HL-60/S4 treated with phorbol 12-myristate 13-acetate at 8.2 ng/mL for 4 days and 3 days (cell line): ENCODE results near the gene TSPAN31.
"Not testable (repeated sequence)": the region's sequence is repeated elsewhere in the genome, so short reads cannot be mapped to it uniquely, and the experiment has no call there.

Source experiments
- in situ Hi-C: fragments of 300-500 bp; cut with MboI; formaldehyde crosslinking; loops from 2 replicates; pipeline ENCODE4 v1.15.0; 2022; ENCODE audit warnings: low sequenced_read_pairs

Gene TSPAN31

GRCh38 chr12:57721846-57722608, 22.8 kb upstream of the TSPAN31 start:
- in situ Hi-C loops = not testable (repeated sequence)

DNA sequence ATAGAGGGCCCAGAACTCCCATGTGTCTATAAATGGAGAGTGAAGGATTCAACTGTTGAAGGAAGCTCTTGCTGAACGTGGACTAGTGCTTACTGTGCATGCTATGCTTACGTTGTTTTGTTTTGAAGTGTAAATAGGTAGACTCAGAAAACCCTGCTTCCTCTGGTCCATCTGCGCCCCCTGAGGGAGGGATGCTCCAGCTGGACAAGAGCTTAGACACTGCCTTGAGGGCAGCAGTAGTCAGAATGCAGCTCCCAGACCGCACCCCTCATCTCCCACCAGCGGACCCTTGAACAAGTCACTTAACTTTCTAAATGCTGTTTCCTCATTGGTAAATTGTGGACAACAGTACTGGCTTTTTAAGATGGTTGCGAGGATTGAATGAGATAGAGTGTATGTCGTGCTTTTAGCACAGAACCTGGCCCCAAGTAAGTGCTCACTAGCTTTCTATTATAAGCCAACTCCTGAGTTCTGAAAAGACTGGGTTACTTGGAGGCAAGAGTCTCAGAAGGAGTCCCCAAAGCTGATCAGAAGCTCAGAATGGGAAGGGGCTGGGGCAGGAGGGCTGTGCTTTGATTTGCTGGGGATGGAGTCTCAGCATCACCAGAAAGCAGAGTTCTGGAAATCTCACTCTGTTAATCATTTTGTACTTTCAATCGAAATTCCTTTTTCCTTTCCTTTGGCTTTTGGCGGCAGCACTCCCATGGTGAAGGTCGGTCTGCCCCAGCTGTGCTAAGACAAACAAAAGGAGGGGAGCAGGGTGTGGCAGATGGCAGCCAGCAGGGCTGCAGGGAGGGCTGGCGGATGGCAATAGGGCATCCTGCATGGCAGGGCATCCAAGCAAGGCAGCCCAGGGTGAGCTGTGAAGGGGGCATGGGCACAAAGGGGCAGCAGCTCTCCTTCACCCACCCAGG, 21.9 kb upstream of the TSPAN31 start:
- in situ Hi-C loops = no loop called here

- in situ Hi-C loops = no loop called here
Observed at GRCh38 chr12:57723630-57723962, 21.2 kb upstream of the TSPAN31 start.

DNA sequence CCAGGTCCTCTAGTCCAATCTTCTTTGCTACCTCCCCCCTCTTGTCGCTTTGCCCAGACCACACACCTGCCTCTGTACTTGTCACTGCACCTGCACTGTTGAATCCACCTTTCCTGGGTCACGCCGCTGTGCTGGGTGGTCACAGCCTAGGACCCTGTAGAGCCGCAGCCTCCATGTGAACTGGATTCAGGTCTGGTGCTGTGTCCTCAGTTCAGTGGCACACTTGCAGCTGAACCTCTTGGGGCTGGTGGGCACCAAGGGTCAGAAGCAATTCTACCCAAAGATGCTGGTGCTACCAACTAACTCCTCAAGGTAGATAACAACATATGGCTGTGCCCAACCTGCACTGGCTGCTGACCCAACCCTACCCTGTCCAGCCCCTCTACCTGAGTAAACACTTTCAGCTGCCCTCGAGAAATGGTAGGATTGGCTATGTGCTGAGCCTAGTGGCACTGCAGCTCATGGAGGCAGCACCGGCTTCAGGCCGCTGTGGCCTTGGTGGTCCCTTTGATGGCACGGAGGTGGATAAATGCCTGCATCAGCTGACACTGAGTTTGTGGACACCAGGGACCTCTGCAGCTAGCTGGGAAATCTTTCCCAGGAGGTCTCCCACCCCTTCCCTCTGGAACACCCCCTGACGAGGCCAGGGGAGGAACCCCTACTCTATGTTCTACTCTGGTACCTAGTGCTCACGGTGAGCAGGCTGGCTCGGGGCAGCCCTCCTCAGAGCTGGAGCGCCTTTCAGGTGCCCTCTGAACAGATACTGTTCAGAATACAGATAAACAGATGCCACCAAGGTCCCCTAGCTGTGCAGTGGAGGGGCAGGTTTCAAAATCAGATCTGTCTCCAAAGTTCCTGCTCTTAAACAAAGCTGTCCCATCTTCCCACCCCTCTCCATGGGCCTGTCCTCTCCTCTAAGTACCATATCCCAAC, 20.6 kb upstream of the TSPAN31 start:
- in situ Hi-C loops = no loop called here

DNA sequence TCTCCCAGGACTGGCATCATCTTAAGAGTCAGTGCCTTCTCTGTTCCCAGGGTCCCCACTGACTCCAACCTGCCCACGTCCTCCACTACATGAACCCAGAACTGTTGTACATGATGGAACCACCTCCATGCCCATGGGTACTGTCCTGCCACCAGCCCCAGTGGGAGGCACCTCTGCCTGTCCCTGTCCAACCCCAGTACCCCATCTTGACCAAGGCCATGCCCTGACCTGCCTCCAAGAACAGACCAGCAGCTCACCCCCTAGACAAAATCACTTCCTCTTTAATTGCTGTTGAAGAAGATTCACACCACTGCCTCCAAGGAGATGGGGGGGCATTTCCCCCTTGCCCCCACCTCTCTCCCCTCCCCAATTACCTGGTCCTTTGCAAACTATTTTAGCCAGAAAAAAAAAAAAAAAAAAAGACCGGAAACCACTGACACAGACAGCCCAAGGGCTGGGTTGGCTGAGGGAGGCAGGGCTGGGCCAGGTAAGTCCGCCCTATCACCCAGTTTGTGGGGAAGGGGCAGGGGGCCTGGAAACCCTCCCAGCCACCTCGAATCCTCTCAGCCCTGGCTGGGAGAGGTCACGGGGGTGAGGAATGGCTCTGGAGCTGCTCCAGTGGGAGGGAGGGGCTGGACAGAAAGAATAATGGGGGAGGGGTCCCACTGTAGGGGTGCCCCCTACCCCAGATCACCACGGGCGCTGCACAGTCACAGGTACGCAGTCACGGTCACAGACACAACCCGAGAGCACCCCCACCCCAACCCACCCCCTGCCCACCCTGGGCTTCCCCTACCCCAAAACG, 19.7 kb upstream of the TSPAN31 start:
- in situ Hi-C loops = no loop called here

GRCh38 chr12:57725851-57726150, 19.0 kb upstream of the TSPAN31 start:
- in situ Hi-C loops = no loop called here

DNA sequence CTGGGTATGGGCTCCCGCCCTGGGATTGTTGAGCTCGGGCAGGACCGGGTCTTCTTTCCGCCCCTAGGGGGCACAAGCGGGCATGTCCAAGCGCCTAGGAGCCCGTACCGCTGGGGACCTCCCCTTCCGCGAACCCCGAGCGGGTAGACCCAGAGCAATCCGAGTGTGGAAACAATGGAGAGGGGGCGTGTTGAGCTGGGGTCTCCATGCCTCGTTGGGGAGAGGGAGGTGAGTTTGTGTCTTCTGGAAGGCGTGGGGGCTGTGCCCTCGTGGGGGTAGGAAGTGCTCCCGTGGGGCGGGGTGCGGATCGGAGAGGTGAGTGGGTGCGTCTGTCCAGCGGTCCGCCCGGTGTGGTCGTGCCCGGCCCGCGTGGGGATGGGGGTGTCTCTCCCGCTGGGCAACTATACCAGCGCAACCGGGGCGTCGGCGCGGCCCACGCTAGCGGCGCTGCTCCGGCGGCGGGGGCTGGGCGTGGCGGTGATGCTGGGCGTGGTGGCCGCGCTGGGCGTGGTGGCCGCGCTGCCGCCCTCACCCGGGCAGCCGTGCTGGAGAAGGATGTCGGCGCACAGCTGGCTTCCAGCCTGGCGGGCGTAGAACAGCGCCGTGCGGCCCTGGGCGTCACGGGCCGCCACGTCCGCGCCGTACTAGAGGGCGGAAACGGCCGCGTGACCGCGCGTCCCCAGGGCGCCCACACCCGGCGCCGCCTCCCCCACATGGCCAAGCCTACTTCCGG, 18.5 kb upstream of the TSPAN31 start:
- in situ Hi-C loops = no loop called here

DNA sequence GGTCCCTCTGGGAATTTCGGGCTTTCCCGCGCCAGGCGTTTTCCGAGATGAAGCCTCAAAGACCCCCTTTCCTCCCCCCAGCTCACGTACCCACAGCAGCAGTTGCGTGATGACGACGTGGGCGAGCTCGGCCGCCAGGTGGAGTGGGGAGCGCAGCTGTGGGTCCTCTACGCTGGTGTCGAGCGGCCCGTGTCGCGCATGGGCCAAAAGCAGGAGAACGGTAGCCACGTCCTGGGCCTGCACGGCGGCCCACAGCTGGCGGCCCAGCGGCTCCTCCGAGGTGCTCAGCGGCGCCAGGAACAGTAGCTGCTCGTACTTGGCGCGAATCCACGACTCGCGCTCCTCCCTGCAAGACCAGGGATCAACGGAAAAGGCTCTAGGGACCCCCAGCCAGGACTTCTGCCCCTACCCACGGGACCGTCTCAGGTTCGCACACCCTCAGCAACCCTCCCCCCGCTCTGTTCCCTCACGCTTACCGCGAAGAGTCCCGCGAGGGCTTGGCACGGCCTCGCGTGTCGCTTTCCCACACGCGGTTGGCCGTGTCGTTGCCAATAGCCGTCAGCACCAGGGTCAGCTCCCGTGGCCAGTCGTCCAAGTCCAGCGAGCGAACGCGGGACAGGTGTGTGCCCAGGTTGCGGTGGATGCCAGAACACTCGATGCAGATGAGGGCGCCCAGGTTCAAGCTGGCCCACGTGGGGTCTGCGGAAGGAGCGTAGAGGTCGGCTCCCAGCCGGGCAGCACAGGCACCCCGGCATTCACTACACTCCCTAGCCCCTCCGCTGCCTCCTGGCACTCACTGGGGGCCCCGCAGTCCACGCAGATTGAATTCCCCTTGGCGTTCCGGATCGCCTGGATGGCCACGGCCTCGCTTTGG, 17.7 kb upstream of the TSPAN31 start:
- in situ Hi-C loops = no loop called here

- in situ Hi-C loops = no loop called here
Observed at GRCh38 chr12:57727758-57728395, 17.0 kb upstream of the TSPAN31 start.

DNA sequence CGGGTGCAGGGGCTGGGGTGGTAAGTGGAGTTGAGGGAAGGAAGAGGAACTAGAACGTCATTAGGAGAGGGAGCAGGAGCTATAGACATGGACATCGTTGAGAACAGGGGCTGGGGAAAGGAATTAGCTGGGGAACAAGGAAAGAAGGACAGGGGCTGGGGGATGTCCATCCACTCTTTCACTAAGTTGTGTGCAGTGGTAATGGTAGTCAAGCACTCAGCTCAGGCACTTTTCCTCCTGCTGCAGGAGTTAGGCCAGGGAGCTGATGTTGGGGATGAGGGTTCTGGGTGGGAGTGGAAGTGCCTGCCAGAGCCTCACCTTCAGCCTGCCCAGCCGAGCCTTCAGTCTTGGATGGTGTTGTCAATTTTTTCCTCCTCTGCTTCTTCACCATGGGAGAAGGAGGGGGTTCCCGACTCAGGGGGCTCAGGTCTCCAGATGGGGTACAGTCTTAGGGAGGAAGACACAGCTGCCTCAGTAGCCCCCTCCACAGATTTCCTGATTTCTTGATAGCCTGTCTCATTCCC, 15.5 kb upstream of the TSPAN31 start:
- in situ Hi-C loops = no loop called here

GRCh38 chr12:57730336-57731067, 14.3 kb upstream of the TSPAN31 start:
- in situ Hi-C loops = no loop called here

DNA sequence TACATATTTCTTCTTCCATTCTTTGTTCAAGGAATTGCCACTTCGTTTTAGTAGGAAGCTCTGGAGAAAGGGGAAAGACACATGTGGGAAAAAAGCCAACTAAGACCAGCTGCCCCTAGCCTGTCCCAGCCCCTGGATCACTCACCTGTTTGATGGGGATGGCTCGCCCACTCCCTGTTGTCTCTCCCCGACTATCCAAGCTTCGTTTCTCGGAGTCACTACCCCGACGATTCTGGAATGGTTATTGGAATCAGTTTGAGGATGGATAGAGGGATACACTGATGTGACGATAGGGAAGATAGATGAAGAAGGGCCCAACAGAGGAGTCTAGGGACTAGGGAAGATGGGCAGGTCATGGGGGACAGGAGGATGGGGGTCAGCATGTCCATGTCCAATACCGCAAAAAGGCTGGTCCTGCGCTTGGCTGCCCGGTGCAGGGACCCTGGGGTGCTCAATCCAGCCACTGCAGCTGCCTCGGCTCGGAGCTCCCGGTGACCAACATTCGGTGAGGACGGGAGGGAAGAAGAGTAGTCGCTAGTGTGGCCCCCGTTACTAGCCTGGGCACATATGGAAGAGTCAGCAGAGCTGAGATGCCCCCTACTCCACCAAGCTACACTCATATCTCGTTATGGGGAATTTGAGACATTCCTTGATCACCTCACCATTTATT, 13.3 kb upstream of the TSPAN31 start:
- in situ Hi-C loops = no loop called here

- in situ Hi-C loops = no loop called here
Observed at GRCh38 chr12:57732270-57732669, 12.6 kb upstream of the TSPAN31 start.

GRCh38 chr12:57732726-57733593, 11.9 kb upstream of the TSPAN31 start:
- in situ Hi-C loops = no loop called here

GRCh38 chr12:57733928-57734327, 10.9 kb upstream of the TSPAN31 start:
- in situ Hi-C loops = no loop called here

- in situ Hi-C loops = no loop called here
Observed at GRCh38 chr12:57734591-57734990, 10.2 kb upstream of the TSPAN31 start.
